HG02885 (cell line): ENCODE data around the gene OXSR1.
"Not testable (repeated sequence)": the region's sequence is repeated elsewhere in the genome, so short reads cannot be mapped to it uniquely, and the experiment has no call there.

Experiments
- ATAC-seq: cut with Tn5 transposase; IDR thresholded peaks from one replicate; pipeline ENCODE4 v1.9.1; 2021; ENCODE audit warnings: mild to moderate bottlenecking; ENCODE audit not compliant: unreplicated experiment, poor library complexity

The OXSR1 gene

DNA sequence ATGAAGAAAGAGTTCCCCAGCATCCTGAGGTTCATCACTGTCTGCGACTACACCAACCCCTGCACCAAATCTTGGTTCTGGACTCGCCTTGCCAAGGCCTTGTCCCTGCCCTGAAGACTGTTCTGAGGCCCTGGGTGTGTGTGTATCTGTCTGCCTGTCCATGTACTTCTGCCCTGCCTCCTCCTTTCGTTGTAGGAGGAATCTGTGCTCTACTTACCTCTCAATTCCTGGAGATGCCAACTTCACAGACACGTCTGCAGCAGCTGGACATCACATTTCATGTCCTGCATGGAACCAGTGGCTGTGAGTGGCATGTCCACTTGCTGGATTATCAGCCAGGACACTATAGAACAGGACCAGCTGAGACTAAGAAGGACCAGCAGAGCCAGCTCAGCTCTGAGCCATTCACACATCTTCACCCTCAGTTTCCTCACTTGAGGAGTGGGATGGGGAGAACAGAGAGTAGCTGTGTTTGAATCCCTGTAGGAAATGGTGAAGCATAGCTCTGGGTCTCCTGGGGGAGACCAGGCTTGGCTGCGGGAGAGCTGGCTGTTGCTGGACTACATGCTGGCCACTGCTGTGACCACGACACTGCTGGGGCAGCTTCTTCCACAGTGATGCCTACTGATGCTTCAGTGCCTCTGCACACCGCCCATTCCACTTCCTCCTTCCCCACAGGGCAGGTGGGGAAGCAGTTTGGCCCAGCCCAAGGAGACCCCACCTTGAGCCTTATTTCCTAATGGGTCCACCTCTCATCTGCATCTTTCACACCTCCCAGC lies 24.0 kb upstream of the OXSR1 start:
- no peak for ATAC-seq

DNA sequence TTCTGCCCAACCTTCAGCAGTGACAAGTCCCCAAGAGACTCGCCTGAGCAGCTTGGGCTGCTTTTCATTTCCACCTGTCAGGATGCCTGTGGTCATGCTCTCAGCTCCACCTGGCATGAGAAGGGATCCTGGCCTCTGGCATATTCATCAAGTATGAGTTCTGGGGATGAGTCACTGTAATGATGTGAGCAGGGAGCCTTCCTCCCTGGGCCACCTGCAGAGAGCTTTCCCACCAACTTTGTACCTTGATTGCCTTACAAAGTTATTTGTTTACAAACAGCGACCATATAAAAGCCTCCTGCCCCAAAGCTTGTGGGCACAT lies 23.4 kb upstream of the OXSR1 start:
- ATAC-seq: no peak

DNA sequence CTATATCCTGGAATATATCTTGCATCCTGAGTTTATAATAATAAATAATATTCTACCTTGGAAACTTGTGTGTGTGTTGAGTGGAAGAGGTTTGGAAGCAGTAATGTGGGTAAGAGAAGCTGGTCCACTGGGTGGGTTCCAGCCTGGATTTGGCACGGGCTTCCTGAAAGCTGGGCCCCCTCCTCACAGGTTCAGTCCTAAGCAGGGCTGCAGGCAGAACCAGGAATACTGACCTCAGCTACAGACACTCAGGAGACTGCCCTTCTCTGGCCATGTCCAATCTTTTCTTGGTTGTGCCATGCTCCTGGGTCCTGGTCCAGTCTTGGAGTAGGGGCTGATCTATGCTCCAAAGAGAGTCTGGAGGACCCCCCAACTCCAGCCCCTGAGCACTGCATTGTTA lies 22.4 kb upstream of the OXSR1 start:
- no peak for ATAC-seq

DNA sequence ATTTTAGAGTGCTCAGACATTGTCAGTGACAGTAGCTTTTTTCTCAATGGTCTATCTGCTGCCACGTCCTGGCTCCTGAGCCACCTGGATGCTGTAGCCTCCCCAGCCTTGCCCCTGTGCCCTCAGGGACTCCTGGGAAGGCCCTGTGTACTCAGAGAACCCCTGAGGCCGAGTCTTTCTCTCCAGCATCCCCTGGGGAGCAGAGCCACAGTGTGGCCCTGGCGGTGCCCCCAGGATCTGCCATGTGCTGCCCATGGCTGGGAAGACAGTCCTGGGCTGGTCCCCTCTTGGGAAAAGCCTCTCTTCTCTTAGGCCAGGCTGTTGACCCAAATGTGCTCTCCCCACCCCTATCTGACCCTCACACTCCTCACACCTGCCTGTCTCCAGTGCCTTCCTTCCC lies 21.8 kb upstream of the OXSR1 start:
- no peak for ATAC-seq

DNA sequence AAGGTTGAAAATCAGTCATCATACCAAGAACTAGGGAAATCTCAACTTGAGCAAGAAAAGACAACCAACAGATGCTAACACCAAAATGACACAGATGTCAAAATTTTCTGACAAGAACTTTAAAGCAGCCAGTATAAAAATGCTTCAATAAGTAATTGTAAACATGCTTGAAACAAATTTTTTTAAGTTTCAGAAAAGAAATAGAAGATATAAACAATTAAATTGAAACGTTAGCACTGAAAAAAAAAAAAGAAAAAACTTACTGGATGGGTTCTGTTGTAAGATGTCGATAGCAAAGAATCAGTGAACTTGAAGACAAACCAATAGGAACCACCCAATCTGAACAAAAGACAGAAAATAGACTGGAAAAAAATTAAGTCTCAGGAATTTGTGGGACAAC lies 18.8 kb upstream of the OXSR1 start:
- ATAC-seq: no peak

DNA sequence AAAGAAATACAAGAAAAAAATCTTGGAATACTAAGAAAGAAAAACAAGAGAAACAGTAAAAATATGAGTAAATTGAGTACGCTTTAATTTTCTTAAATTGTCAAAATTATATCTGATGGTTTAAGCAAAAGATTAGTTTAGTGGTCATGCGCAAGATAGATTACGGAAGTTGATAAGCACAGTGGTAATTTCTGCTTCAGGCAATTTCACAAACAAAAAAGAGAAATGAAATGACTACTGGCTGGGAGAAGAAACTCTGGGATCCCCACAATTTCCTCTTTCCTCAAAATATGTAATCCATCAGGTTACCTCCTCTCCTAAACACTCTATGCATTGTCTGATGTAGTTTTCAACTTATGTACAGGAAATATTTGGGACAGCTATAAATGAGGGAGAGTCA lies 17.9 kb upstream of the OXSR1 start:
- ATAC-seq: no peak

DNA sequence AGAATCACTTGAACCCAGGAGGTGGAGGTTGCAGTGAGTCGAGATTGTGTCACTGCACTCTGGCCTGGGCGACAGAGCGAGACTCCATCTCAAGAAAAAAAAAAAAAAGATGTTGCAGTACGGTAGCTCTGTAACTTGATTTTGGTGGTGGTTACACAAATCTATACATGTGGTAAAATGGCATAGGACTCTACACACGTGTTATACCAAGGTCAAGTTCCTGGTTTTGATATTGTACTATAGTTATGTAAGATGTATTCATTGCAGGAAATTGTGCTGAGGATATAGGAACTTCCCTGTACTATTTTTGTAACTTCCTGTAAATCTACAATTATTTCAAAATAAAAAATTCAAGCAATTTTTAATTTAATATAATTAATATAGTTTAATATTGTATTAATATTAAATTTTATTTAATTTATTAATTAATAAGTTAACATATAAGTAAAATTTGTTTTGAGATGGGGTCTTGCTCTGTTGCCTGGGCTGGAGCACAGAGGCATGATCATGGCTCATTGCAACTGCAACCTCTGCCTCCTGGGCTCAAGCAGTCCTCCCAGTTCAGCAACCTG lies 16.9 kb upstream of the OXSR1 start:
- no peak for ATAC-seq

DNA sequence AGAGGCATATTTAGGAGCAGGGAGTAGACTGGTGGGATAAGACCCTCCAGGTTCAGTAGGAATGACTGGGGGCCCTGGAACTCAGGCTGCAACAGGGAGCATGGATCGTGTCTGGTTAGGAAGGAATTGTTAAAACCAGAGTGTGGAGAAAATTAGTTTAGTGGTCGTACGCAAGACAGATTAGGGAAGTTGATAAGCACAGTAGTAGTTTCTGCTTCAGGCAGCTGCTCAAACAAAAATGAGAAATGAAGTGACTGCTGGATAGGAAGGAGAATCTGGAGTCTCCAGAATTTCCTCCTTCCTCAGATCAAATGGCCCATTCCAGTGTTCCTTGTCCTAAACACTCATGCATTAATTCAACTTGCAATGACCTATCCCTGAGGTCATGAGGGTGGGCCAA lies 15.6 kb upstream of the OXSR1 start:
- ATAC-seq: no peak

DNA sequence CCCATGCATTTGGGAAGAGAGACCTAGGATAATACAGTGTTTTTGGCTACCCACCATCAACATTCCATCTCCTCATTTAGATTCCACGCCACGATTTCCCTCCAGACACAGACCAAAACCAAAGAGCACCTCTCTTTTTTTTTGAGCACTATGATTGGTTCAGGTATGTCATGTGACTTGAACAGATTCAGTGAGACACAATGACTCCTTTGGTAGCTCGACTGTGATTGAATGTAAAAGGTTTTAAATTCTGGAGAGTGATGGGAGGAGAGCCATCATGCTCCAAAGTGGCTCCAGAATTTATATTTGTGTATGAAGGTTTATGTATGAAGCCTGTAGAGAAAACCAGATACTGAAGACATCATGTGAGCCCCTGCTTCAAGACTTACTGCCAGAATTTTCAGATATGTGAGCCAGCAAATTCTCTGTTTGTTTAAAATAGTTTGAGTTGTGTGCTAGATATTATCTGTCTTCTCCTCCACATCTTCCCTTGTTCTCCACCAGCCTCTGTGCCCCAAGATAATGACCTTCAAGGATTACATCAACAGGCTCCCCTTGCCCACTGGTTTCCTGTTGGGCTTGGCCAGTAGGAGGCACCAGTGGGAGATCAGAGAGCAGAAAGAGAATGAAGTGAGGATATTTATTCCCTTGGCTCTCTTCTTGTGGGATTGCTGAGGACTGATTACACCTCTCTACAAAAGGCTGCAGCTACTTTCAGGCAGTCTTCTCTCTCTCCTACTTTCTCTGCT lies 14.4 kb upstream of the OXSR1 start:
- ATAC-seq: no peak

DNA sequence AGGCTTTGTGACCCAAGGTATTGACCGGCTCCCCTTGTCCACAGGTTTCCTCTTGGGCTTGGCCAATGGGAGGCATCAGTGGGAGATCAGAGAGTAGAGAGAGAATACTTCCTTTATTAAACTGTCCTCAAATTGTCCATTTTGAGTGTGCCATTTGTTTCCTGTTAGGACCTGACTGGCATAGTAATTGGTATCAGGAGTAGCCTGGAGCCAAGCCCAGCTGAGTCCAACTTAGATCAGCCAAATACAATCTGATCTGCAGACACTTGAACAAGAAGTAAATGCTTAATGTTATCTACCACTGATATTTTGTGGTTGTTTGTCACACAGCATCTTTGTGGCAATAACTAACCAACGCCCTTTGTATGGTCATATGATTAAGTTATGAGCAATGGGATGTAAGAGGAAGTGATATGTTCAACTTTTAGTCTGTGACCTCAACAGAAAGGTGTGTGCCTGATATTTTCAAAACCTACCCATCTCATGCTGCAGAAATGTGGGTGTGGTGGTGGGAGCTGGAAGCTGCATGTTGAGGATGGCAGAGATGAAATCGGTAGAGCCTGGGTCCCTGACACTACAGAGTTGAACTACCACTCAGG lies 13.6 kb upstream of the OXSR1 start:
- ATAC-seq: no peak

DNA sequence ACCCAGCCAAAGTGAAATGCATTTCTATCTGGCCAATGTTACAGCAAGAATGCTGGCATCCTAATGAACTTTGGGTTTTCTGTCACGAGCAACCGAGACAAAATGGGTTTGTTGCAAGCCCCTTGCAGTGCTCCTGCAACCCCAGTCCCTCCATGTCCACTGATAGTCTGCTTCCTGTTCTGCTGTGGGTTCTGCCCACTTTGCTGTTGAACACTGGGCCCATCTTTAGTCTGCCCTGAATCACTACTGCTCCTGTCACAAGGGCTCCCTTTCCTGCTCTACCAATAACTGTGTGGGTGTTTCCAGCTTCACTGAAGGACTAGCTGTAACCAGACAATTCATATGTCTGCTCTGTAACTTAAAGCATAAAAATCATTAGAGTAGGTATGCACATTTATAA lies 12.7 kb upstream of the OXSR1 start:
- no peak for ATAC-seq

DNA sequence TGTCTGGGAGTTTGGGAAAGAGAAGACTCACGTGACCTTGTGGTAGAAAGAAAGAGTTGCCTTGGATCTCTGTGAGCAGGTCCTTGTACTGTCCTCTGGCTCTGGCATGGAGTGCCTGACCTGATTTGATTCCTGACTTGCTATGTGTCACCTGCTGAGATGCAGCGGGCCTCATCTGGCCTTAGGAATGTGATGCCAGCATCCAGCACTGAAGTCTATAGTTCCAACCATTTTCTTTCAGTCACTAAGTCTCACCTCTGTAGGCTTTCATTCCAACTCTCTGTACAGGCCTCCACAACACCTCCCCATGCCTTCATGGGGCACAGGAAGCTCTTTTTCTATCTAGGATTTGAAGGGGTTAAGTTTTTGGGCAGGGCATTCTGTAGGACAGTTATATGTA lies 12.1 kb upstream of the OXSR1 start:
- no peak for ATAC-seq

DNA sequence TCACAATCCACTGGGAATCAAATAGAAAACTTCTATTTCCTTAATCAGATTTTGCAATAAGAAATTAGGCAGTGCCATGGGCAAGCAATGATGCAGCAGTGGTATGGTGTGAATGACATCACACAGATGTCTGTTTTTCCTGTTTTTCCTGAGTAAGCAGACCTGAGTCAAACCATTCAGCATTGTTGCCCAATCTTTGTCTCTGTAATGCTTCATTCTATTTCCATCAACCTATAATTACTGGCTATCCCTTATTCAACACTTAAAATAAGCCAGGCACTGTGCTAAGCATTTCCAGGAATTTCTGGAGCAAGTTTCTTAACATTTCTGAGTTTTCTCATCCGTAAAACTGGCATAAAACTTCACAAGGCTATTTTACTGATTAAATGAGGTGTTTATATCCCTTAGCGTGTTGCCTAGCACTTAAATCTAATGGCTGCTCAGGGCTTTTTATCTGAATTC lies 11.3 kb upstream of the OXSR1 start:
- no peak for ATAC-seq

DNA sequence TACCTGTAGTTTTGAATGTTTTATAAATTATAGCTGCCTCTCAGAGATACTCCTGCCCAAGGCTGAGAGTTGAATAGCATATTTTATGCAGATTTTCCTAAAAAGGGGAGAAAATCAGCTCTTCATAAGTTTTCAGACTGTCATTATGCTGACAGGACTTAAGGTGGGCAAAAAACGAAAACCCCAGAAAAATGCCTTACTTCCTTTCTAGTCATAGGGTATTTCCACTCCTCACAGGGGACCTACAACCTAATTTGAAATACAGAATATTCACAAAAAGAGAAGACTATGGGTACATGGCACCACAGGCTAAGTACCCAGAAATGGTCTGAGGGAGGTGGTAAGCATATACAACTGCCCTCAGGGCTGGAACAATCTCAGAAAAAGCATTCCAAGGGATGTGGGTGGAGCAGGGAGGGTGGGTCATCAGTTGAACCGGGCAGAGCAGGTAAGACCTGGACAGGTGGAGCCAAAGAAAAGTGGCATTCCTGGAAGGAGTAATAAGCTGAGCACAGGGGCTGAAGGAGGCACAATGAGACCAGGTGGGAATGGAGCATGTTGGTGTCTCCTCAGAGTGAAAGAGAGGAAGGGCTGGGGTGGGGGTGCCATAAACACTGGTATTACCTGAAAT lies 10.6 kb upstream of the OXSR1 start:
- no peak for ATAC-seq

DNA sequence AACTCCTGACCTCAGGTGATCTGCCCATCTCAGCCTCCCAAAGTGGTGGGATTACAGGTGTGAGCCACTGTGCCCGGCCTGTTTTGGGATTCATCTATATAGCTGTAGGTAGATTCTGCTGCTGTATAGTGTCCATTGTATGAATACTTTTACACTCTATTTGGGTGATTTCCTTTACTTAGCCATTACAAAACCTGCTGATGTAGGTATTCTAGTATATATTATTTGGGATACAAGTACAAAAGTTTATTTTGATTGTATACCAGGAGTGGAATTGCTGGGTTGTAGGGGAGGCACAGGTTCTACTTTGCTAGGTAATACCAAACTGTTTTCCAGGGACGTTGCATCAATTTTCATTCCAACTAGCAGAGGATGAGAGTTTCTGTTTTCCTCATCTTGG lies 9.5 kb upstream of the OXSR1 start:
- ATAC-seq: no peak

DNA sequence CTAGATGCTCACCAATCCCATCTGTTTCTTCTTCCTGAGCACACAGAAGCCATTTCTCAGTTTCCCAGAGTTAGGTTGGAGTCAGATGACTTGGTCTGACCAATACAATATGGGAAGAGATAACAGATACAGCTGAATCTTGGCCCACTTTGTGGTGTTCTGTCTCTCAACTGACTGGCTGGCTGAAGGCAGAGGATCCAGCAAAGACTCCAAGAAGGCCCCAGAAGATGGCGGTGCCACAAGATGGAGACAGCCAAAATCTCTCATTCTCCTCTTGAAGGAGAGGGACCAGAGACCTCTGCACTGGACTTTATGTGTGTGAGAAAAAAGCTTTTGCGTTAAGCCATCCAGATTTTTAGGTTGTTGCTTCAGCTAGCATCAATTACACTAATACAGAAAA lies 8.2 kb upstream of the OXSR1 start:
- ATAC-seq: no peak

DNA sequence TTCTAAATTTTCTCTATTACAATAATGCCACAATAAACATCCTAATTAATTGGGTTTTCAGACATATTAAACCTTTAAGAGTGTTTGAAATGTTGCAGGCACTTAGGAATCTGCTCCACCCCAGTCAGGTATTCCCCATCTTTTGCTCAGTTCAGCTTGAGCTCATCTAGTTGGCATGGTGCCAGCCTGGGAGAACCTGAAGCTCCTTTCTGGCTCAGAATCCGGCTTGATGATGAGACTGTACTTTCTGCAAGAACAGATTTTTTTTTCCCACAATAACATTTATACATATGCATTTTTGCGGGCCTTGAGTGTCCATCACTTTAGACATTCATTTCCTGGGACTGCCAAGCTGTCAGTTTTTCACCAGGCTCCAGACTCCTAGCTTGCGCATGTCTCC lies 7.7 kb upstream of the OXSR1 start:
- ATAC-seq: no peak

DNA sequence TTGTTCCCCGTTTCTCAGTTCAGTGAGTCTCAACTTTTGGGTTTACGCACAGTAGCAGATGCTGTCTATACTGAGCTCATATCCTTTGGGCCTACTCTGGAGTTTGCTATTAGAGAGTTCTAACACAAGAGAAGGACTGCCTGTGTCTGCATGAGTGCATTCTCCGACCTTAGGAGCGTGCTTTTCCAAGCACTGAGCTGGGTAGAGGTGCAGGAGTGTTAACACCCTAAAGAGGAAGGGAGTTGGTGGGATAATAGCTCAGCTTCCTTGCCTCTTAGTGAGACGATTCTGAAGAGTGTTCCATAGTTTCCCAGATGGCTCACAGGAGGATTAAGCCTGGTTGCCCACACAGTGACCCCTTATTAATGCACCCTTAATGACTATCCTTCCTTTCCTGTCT lies 6.9 kb upstream of the OXSR1 start:
- no peak for ATAC-seq

DNA sequence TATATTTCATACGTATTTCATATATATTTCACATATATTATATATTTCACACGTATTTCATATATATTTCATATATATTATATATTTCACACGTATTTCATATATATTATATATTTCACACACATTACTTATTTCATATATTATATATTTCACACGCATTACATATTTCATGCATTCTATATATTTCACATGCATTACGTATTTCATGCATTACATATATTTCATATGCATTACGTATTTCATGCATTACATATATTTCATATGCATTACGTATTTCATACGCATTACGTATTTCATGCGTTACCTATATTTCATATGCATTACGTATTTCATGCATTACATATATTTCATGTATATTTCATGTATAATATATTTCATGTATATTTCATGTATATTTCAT lies 4.6 kb upstream of the OXSR1 start:
- ATAC-seq: not testable (repeated sequence)

DNA sequence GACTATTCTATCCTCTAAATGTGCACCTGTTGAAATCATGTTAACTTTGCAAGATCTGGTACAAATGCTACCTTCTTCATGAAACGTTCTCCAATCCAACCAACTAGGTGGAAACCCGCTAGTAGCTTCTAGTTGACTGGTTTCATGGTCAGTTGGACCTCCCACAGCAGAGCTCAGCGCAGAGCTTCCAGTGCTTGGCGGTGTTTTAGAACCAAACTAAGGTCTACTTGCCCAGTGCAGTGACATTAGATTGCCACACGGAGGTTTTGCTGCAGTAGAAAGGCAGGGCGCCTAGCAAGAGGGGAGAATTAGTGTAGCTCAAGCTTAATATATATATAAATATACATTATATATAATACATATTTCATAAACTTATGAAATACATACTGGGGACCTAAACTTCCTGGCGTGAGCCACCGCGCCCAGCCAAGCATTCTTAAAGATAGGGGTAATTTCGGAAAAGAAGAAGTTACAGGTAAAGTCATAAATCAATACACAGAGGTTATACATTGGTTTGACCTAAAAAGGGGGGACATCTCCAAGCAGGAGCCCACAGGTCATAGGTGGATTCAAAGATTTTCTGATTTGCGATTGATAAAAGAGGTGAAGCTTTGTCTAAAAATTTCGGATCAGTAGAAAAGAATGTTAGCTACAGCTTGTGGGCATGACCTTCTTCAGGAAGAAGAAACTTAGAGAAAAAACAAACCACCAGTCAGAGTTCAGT lies 2.1 kb upstream of the OXSR1 start:
- ATAC-seq: no peak
